ENCODE data around the gene CDC25B.

CDC25B gene

DNA sequence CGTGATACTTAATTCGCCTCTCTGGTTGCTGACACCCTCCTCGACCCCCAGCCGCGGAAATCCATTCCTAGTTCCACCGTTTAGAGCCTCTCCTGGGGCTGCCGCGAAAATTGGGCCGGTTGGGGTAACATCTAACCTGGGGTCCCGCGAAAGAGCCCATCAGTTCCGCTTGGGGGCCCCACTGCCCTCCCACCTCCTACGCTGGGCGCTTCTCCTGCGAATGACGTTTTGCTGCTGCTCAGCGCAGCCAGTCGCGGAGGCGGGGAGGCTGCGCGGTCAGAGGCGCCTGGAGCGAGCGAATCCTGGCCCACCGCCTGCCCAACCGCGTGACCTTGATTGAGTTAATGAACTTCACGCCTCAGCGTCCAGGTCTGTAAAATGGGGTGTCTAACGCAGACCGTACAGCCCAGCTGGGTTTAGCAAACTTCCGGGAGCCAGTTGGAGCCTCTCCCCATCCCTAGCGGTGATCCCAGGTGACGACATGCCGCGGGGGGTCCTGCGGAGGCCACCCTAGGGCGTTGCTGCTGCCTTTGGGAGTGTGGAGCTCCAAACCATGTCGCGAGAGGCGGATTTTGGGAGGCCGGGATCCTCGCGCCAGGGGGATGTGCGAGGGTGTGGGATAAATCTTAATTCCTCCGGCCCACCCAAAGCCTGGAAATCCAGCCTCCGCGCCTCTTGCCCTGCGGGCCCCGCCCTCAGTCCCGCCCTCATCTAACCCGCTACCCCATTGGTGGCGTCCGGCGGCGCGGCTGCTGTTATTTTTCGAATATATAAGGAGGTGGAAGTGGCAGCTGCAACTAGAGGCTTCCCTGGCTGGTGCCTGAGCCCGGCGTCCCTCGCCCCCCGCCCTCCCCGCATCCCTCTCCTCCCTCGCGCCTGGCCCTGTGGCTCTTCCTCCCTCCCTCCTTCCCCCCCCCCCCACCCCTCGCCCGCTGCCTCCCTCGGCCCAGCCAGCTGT, at the start of gene CDC25B:
Gene CDC25B (plus strand): TSS at position 800 of the 958 bp plus-strand sequence. CDS start 222 bp downstream, outside the sequence.
- peak; percentile 94 for DNase-seq

DNA sequence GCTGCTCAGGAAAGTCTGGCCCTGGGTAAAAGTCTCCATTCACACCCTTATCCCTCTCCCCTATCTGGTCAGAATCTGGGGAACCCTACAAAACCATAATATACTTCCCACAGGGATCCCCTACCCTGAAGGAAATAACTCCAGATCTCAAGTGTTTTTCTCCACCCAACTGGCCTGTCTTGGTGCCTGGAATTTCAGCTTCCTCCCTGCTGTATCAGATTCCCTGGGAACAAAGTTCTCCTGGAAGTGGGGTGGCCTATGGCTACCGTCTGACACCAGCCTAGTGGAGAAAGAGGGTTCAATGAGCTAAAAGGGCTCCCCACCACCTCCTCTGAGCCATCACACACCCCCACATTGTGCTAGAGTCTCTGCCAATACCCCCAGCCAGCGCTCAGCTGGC, 48.6 kb upstream of the CDC25B start:
- DNase-seq, result no peak

DNA sequence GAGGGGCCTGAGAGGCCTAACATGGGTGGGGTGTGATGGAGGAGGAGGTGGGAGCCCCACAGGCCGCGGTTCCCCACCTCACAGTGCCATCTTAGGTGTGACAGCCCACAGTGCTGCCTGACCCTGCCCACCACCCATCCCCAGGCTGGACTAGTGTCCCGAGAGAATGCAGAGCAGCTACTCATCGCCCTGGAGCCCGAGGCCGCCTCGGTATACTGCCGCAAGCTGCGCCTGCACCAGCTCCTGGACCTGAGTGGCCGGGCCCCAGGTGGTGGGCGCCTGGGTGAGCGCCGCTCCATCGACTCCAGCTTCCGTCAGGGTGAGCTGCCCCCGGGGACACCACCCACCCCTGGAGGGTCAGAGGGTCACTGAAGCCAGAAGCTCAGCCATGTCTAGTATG, 48.0 kb upstream of the CDC25B start:
- DNase-seq, result no peak

DNA sequence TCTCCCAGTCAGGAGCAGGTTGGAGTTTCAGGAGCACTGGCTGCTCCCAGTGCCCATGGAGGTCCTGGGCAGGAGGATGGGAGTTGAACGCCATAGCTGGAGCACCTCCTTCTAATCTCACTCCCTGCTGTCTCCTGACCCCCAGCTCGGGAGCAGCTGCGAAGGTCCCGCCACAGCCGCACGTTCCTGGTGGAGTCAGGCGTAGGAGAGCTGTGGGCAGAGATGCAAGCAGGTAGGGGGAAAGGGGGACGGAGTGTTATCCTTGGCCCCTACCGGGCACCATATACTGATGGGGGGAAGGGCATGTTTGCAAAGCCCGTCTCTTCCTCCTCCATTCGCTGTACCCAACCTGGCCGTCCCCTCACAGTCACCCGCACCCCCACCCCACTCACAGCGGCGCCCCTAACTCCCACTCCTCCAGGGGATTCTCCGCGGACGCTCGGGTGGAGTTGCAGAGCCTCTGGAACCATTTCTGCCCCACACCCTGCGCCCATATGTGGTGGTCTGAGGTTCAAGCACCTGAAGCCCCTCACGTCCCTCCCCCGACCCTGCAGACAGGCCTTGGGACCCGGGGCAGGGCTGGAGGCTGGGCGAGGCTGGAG, 46.9 kb upstream of the CDC25B start:
- DNase-seq, result no peak

DNA sequence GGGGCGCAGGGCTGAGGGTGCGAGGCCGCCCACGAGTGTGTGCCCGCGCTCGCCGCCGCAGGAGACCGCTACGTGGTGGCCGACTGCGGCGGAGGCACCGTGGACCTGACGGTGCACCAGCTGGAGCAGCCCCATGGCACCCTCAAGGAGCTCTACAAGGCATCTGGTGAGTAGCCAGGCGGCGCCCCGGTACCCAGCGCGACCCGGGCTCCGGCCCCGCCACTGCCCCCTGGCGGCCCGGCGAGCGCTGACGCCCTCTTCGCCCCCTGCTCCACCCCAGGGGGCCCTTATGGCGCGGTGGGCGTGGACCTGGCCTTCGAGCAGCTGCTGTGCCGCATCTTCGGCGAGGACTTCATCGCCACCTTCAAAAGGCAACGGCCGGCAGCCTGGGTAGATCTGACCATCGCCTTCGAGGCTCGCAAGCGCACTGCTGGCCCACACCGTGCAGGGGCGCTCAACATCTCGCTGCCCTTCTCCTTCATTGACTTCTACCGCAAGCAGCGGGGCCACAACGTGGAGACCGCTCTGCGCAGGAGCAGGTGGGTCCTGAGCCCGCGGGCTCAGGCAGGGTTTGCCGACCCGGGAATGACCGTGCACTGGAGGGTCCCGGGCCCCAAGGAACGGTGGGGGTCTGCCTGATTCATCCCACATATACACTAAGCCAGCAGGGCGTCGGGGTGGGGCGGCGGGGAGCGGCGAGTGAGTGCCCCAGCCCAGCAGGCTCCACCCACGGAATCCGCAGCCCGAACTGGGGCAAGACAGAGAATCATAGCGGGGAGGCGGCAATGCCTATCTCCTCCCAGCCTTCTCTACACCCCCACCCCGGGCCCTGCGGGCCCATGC, 46.2 kb upstream of the CDC25B start:
- DNase-seq, result no peak

DNA sequence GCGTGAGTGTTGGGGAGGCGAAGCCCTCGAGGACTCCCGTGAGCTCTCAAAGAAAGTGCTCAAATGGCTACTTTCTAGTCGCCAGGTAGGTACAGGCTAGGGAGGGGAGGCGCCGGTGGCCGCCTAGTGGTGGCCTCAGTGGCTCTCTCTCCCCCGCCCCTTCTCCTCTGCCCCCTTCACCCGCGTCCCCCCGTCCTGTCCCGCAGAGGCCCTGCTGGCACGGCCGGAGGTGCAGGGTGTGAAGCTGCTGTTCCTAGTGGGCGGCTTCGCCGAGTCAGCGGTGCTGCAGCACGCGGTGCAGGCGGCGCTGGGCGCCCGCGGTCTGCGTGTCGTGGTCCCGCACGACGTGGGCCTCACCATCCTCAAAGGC, 44.8 kb upstream of the CDC25B start:
- no peak for DNase-seq

DNA sequence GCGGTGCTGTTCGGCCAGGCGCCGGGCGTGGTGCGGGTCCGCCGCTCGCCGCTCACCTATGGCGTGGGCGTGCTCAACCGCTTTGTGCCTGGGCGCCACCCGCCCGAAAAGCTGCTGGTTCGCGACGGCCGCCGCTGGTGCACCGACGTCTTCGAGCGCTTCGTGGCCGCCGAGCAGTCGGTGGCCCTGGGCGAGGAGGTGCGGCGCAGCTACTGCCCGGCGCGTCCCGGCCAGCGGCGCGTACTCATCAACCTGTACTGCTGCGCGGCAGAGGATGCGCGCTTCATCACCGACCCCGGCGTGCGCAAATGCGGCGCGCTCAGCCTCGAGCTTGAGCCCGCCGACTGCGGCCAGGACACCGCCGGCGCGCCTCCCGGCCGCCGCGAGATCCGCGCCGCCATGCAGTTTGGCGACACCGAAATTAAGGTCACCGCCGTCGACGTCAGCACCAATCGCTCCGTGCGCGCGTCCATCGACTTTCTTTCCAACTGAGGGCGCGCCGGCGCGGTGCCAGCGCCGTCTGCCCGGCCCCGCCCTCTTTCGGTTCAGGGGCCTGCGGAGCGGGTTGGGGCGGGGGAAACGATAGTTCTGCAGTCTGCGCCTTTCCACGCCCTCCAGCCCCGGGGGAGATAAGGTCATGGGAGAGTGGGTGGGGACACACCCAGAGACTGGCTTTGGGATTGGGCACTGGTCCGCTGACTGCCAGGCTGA, 44.3 kb upstream of the CDC25B start:
- DNase-seq, result no peak

DNA sequence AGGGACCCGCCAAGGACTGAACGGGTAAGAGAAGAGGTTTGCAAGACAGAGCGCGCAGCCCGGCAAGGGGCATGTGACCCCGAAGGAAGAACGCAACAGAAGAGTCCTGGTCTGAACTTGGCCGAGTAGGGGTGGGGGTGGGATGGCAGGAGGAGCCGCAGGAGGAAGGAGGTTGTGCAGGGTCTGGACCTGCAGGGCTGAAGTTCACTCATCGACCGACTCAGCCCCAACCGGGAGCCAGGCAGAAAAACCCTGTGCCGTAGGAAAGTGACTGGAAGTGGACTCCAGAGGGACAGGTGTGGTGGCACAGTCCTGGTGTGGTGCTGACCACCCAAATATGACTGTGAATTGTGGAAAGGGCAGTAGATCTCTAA, 43.7 kb upstream of the CDC25B start:
- no peak for DNase-seq

DNA sequence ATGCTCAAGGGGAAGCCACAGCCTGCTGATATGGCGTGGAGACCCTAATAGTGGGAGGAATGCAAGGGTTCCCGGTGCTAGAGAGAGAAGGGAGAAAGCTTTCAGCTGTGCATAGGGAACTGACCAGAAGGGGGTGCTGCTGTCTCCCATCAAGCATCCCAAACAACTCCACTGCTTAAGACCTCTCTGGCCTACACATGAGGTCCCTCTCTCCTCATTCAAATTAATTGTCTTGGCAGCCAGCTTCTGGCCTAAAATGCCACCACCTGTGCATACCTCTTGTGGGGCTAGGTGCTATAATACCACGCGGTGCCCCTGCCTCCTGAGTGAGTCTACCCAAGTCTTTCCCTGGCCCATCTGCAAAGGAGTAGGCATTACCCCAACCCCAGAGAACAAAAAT, 43.0 kb upstream of the CDC25B start:
- DNase-seq, result no peak

DNA sequence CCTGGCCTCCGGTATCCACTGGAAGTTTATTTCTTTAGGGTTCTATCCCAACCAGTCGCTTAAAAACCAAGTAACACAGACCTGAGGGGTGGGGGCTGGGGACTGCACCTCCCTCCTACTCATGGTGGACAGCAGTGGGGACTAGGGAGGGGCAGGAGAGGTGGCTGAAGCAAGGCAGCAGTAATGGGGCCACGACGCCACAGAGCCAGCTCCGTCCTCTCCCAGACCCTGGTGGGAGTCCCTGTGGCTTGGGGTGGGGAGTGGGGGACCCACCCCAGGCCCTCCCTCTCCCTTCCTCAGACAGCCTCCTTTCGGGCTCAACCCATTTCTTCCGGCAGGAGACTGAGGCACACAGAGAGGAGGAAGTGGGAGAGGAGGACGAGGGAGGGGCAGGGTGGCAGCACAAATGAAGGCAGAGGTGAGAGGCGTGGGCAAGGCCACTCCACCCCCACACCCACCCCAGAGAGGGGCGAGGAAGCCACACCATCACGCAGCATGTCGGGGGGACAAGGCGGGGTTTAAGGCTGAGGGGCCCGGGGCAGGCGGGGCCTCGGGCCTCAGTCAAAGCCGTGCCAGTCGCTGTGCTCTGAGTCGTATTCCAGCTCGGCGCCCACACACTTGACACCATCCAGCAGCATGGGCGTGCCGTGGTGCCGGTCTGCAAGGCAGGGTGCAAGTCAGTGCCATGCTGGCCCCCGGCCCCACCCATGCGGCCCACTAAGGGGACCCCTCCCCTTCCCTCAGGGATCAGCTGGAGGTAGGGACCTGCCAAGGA, 42.4 kb upstream of the CDC25B start:
- no peak for DNase-seq

DNA sequence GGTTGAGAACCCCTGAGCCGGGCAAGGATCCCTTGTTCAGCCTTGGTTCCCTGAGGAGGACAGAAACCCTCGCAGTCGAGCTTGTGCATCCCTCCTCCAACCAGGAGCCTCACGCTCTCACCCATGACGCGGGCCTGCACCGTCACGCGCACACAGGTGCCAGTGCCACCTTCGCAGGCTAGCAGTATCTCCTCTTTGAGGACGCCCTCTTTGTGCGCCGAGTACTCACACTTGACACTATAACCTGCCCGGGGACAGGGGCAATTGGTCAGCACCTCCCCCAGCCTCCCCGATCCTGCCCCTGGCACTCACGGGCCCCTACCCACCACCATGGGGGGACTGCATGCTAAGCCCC, 41.9 kb upstream of the CDC25B start:
- DNase-seq, result no peak

DNA sequence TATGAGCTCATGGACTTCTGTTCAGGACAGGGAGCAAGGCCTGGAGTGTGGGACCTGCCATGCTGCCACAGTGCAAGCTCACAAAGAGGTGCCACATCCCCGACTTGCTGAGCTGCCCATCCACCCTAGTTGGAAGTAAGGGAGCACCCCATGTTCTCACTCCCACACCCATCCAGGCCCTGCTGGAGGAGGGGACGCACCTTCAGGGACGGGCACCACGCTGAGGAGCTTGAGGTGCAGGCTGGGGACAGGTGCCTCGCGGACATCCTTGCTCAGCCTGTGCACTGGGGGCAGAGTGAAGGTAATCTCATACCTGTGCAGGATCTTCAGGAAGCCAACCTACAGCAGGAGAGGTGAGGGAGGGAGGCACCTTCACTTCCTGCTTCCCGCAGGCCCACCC, 40.8 kb upstream of the CDC25B start:
- no peak for DNase-seq

DNA sequence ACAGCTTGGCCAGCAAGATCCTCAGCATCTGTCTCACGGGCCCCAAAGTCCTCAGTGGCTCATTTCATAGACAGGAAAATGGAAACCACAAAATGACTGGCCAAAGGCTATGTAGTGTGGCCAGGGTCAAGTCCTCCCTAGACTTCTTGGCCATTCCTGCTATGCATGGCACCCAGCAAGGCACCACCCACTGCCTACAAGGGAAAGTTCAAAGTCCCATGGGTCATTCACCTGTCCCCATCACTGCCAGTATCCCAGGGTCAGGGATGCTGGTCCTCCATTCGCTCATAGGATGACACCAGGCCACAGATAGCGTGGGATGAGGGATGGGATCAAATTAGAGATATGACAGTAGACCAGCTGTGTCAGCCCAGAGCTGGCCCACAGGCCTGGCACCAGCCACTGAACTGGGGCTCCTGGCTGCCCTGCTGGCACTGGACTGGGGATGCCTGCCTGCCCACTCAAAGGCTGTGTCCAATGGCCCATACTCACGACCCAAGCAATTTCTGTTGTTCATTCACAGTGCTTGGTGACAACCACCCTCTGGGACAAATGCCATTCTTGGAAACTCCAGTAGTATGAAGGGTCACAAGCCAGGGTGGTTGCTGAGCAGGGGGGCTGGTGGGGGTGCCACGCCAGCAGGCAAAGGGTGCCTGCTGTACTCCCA, 40.2 kb upstream of the CDC25B start:
- DNase-seq, result no peak

DNA sequence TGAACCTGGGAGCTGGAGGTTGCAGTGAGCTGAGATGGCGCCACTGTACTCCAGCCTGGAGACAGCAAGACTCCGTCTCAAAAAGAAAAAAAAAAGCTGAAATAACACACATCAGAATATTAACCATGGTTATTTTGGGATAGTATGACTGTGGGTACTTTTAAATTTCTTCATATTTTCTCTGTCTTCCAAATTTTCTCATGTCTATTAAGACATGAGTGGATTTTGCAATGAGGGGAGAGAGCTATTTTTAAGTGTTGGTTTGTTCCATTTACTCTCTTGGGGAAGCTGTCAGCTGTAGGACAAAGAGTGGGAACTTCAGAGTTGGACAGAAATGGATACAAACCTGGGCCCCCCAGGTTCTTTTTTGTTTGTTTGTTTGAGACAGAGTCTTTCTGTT, 38.8 kb upstream of the CDC25B start:
- no peak for DNase-seq

DNA sequence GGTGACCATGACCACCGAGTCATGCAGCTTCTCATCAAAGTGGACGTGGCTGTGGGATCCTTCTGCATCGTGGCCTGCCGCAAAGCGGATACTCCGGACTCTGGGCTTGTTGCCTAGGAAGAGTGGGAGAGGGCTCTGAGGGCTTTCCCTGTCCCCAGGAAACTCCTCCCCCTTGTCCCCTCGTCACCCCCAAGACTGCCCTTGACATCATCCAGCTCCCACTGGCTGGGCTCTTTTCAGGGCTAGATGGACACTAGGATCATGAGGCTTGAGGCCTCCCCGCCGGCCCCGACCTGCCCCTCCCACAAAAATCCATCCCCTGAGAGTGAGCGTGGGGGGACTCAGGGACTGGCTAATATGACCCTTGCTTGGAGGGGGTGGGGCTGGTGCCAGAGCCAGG, 37.5 kb upstream of the CDC25B start:
- no peak for DNase-seq

DNA sequence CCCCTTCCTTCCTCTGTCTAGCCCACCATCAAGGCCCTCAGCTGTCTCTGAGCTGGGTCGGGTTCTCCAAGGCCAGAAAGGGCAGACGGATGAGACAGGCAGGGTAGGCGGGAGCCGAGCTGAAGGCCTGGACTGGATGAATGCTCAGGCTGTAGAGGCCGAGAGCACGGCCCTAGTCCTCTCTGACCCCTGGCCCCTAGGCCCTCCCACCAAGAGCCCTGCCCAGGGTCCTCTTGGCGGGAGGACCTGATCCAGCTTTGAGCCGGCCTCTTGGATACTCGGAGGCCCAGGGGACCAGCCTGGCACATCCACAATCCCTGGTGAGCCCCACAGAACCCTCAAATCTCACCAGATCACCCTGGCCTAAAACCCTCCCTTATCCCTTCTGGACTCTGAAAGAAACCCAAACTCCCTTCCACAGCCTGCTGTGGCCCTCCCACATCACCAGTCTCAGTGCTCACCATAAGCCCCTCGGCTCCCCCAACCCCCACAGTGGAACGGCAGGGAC, 36.7 kb upstream of the CDC25B start:
- no peak for DNase-seq

DNA sequence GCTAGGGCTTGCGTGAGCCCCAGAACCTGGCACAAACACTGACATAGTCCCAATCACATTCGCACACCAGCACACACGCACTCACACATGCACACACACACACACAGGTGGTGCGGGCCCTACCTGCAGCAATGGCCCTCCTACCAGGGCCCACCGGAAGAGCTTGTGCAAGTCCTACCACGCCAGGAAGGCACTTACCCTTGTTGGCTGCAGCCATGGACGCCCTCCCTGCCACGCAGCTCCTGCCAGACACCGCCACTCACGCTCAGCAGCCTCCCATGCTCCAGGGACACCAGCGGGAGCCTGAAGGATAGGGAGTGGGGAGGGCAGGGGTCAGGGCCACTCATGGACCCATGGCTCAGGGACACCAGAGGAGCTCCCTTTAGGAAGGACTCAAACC, 36.2 kb upstream of the CDC25B start:
- DNase-seq, result no peak

DNA sequence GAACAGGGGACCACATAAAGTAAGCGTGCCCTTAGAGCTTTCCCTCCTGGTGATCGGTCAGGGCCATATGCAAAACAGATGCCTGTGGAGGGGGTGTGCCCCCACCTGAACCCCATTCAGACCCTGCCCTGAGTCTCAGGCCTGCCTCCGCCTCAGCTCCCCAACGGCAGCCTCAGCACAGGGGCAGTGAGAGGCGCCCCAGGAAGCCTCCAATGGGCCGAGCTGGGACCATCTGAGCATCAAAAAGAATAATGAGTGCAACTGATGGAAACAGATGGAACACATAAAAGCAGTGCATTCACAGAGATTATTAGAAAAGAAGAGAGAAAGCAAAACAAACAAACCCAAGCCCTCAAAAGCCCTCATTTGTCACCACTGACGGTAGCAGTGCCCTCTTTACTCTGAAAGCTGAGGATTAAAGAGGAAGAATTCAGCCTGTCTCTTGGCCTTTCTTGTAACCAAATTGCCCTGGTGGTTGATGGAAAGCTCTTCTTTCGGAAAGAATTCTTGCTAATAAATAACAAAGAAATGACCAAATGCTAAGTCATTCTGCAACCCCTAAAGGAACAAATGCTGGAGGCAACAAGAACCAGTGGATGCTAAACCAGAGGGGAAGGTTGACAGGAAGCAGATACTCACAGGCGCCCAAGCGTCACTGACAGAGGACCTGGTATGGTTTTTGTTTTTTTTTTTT, 35.3 kb upstream of the CDC25B start:
- DNase-seq, result peak; percentile 59

DNA sequence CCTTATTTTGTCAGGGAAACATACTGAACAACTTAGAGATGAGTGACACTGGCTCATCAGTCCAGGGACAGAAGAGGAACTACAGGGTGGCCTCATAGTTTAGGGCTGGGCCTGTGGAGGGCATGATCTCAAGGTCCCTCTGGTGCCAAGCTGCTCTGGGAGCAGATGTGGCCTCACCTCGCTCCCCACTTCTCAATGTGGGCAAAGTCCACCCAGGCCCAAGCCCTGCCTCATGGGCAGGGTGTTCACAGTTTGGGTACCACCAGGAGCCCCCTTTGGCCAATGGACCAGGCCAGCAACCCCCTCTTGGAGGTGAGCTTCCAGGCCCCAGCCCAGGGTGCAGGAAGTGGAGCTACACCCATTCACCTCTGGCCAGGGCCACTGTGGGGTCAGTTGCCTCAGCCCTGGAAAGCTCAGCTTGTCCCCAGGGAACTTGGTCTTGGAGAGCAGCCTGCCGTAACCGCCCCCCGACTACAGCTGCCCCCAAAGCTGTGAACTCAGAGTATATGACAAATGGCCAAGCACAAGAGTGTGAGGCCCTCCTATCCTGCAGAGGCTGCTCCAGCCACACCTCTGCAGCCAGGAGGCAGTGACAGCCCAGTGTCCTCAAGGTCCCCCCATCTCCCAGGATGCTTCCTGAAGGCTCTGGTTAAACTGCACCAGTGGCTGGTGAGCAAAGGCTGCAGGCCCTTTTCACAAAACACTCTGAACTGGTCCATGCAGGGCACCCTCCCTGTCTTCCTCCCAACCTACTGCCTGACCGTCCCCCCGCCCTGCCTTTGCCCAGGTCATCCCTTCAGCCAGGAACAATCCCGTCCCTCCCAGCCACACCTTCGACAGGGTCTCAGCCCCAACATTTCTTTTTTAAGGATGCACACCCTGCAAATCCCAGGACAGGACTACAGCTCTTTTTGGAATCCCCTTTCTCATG, 32.2 kb upstream of the CDC25B start:
- DNase-seq, result no peak

DNA sequence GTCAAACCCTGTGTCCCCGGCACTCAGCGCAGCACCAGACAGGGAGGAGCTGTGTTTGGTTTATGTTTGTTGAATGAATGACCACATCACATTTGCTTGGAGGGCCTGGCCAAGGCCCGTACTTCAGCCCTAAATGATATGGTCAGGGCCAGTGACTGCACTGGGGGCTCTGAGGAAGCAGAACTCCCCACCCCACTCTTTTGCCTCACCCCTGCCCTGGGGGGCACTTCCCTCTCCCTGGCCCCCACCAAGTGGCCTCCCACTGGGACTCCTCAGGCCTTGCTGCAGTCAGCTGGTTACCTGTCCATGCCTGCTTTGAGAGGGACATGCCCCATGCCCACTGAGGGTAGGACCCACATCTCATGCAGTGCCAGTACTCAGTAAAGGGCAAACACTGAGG, 31.5 kb upstream of the CDC25B start:
- no peak for DNase-seq

Measured in NCI-H2227 treated with DMSO at 0.1 percent for 48 hours (cell line).